MV-4-11 (cell line): ENCODE data around the gene TIMP3.
A peak's percentile ranks its signal among the peaks of the same experiment; 100 is the strongest.

Experiments used
- DNase-seq: peaks from one replicate; lab custom pipeline; 2025; lab: John Stamatoyannopoulos, UW

Gene TIMP3

DNA sequence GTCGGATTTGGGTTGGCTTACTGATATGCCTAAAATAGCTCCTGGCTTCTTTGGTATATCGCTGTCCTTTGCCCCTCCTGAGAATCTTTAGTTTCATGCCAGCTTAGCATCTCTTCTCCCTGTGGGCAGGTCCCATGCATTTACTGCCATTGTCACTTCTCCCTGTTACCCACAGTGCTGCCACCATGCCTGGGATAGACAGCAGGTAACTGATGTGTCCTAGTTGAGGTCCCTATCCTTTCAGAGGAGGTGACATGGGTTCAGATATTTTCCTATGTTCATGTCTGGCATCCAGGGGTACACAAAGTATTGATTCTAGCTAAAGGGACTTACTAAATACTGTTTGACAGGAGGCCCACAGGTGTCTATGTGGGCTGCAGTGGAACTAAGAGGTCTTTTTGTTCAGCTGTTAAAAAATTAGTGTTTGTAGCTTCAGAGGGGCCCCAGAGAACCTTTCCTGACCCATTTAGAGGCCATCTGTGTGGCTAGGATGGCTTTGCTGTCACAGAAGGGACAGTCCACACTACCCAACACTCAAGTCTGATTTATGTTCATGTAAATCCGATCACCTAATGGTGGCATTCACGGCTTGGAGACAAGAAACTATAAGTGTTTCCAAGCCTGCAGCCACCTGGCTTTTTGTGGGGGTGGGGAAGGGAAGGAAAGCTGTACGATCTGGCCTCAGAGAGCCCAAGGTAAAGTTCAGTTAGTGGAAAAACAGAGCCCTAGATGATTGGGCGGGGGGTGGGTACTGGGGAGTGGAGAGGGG lies 8.5 kb downstream of the TIMP3 start:
- no peak for DNase-seq

DNA sequence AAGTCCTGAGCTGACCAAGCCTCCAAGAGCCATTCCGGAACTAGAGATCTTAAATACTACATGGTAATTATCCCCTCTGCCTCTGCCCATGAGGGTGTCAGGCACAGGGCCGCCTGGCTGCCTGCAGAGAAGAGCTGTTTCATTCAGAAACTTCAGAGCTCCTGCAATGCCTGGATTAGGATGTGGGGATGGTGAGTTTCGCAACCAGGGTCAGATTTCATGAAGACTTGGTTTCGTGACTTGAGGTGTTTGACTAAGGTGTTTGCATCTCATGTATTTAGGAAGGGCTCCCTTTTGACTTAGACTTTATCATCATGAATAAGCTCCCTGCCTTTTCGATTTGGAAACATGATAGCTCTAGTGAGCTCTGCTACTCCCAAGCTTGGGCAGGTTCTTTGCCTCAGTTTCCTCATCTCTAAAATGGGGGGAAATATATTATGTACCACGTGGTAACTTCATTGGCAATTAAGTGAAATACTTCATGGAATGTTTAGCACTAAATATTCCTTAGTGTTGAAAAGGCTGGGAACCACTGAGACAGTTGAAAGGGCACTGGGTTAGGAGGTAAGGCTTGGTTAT lies 9.1 kb downstream of the TIMP3 start:
- DNase-seq = no peak

DNA sequence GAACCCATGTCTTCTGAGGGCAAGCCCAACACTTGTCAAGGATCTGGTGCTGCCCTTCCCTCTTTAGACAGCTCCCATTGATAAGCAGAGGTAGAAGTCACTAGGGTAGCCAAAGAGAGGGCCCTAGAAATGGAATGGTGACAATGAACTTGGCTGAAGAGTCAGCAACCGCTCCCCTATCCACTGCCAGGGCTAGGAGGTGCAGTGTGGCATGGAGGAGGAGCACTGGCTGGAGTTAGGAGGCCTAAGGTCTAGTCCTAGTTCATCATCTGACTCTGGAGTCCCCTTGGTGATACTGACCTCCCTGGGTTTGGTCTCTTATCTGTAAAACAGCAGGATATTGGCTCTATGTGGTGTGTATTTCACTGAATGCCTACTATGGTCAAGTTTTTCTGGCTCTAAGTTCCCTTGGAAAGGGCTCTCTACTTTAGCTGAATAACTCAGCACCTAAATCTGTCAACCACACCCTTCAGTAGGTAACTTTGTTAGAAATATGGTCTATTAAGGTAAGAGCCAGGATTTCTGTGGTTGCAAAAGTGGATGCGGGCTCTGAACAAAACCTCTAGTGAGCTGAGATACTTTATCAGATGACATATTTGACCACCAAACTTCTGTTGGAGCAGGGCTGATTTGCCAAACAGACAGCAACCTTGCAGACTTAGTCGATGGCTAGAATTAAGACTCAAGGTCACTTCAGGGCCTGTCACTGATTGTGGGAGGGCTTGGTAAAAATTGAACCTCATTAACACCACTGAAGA lies 10.5 kb downstream of the TIMP3 start:
- no peak for DNase-seq

DNA sequence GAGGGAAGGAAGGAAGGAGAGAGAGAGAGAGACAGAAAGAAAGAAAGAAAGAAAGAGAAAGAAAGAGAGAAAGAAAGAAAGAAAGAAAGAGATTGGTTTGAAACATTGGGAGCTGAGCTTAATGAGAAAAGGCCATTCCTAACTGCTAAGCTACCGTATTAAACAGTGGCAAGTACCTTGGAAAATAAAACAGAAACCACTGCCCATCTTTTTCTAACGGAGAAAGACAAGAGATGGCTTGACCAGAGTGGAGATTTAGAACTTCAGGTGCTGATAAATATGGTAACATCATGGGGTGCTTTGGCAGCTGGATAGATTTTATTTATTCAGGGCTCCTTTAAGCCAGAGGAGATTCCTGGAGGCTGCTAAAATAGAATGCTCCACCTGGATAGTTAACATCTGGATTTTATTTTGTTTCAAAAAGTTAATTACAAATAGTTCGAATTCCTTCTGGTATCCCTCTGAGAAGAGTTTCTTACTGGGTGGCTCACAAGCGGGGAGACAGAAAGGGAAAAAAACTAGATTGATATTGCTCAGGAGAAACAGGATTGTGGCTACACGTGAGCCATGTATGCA lies 12.9 kb downstream of the TIMP3 start:
- DNase-seq = no peak

DNA sequence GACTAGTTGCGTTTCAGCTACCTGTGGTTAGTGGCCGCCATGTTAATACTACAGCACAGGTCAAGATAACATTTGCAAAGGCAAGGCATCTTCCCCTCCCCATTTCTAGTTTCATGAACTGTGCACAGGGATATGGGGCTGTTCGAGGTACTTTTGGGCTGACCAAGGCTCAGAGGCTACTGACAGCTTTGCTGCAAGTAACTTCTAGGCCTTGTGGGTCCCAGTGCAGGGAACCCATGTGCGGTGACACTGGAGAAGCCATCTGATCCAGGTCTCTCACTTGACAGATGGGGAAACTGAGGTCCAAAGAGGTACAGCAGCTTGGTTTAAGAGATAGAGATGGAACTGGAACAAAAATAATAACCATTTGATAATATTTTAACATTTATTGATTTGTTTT lies 13.6 kb downstream of the TIMP3 start:
- no peak for DNase-seq

DNA sequence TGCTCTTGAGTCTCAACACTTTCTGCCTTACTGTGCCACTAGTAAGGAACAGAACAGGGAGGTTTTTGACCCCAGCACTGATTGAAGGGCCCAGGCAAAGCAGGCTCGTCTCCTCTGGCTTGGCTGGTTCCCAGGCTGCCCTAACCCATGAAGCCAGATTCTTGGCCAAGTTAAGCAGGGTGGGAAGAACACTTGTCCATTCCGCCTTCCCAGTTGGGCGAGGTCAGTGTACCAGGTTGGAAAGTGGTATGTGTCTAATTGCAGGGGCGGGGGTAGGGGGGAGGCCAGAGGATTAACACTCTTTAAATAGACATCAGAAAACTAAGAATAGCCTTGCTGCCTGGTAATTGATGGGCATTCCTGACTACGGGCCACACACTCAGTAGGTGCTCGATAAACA lies 14.4 kb downstream of the TIMP3 start:
- no peak for DNase-seq

DNA sequence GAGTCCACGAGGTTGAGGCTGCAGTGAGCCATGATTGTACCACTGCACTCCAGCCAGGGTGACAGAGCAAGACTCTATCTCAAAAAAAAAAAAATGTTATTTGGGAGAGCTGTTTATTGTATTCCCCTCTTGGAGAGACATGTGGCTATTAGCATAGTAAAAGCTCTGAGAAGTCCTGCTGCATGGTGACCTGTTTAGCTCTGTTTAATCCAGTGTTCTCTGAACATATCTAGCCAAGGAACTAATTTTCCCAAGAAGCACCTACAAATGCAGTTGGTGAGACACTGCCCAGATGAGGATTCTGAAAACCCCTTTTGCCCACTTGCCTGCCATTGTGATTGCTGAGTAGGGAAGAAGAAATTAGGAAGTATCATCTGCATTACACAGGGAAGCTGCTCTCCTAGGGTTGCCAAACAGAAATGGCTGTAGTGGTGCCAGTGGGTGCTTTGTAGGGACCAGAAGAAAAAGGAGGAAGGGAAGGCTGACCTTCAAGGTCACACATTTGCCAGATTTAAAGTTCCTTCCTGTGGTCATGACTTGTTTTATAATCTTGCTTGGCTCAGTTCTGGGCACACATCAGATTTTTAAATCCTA lies 15.7 kb downstream of the TIMP3 start:
- DNase-seq = peak; percentile 19

DNA sequence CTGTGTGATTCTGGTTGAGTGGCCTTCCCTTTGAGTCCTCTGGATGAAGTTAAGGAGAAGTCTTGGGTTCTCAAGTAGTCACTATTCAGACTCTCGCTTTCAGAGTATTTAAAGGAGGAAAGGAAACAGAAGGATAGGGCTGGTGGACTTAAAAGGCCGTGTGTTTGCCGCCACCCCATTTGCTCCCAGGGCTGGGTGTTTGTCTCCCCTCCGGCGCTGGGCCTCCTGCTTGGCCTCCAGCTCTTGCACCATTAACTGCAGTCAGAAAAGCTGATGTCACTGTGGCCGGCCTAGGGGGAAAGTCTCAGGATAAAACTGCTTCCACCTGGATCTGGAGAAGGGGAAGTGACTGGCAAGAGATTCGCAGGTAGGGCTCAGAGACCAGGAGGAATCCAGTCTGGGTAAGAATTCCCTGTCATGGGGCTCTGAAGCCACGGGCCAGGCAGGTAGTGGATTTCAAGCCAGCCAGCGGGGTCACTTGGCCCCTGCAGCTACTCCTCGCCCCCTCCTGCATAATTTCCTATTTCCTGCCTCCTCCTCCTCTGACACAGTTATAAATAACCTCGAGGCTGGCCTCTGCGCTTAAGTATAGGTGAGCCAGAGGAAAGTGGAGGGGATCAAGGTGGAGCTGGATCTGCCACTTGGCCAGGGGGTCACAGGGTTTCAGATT lies 17.1 kb downstream of the TIMP3 start:
- no peak for DNase-seq

DNA sequence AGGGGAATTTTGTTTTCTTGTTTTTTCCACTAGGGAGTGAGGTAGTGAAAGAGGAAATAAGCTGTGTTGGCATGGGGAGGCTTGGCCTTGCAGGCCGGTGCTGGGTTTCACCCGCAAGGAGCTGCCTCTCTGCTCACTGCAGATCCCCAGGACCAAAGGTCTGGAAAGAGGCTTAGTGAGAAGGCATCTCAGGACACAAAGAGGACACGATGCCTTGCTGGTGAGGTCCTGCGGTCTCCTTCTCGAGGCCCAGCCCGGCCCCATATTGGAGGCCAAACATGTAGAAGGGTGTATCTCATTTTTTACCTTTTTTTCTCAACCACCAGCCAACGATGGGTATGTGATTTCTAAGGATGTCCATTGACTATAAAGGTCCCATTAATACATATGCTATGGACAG lies 17.6 kb downstream of the TIMP3 start:
- DNase-seq = no peak

DNA sequence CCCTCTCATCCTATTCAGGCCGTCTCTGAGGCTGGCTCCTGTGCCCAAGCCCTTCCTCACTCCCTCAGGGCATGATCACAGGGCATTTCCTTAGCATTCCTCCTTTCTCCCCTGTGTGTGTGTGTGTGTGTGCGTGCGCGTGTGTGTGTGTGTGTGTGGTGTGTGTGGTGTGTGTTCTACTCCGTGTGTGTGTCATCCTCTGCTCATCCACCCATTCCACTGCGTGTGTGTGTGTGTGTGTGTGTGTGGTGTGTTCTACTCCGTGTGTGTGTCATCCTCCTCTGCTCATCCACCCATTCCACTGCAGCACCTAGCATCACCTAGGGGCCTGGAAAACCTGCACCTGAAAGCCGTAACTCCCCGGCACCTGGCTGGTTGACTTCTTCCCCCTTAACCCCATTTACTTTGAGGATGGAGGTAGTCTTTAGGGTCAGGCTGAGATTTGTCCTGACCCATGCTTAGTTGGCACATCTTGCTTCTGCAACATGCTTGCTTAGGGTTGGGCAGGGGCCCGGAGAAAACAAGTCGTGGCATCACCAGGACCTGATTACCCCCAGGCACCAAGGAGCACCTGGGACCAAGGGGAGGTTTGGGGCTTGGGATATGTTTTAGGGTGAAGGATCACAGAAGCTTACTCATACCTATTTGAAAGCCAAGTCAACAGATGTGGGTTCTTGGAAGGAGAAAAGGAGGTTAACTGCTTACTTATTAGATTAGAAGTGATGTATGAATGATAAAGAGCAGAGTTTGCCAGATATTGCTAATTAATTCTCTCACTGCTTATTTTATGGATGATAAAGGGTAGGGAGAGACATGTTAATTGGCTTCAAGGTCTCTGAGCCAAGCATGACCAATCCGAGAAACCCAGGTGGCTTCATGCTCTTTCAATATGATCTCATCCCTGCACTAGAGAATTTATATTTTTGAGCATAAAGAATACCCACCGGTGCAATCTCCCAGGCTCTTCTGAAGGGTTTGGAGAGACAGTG lies 18.9 kb downstream of the TIMP3 start:
- no peak for DNase-seq

DNA sequence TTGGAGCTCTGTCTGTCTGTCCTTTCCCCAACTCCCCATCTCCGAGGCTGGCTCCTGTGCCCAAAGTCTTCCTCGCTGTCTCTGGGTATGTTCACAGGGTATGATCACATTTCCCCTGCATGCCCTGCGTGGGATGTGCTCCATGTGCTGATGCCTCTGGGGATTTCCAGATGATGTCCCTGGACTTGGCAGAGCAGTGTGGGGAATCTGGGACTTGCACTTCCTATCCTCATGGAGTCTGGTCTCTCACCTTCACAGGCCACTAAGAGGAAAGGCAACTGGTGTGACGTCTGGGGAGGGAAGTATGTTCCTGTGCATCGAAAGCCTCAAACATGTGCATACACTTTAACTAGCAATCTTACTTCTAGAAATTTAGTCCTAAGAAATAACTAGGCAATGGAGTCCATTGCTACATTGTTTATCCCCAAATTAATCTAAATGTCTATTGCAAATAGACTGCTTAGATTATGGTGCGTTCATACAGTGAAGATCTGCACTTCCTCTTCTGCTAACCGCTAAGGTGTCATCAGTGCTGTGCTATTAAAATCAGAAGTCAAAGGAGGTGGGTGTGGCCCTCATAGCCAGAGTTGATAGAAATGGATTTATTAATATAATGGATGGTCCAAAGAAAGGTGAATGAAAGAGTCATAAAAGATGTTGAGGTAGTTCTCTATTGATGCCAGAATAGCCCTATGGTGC lies 20.8 kb downstream of the TIMP3 start:
- DNase-seq = no peak

DNA sequence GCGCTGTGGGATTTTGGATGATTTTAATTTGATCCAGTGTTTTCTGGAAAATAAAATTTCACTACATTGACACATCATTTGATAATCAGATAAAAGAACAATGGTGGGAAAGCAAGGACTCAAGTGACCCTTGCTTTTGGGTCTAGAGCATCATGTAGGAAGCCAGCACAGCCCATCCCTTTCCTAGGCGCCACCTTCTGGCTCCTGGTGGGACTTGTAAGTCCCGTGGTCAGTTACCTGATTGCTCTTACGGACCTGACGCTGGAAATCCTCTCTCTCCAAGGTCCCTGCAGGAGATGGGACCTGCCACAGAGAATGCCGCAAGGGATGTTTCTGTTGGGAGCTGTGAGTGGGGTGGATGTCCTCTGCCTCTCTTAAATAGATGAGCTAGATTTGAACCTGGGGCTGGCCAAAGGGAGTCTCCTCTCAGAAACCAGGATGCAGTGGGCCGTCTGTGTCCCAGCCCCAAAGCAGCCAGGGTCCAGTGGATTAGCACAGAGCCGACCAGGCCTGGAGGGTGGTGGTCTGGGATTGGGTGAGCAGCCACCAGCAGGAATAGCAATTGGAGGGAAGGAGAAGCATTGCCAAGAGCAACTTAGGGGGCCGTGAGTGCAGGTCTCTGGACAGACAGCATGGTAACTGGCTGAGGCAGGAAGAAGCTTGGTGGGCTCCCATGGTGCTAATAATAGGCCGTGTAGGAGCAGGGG lies 21.7 kb downstream of the TIMP3 start:
- no peak for DNase-seq

DNA sequence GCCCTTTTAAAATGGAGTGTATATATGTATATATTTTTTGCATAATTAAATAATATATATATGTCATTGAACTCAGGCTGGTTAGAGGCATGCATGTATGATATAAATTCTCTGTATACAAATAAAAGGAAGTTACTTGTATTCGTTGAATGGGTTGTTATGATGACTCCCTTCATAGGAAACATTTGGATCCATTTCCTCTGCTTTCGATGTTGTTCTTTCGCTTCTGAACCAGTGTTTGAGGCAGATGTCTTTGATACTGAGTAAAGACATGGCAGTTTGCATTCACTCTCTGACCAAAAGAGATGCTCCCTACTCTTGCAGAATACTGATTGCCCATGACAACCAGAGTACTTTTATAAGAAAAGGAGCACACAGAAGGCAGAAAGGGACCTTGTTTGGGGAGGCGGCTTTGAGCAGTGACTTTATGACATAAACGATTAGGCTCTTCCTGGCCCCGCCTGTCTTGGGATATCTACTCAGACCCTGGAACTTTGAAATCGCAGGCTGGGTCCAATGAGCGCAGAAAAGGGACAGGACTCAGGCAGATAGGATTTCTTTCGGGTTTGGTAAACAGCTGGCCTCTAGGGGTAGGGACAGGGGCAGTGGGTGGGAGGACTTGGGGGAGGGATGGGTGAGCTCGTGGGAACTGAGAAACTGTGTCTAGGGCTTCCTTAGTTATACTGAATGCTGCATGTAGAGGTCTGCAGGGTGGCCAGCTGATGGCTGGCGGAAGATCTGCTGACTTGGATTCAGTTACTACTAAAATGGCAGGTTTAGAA lies 23.2 kb downstream of the TIMP3 start:
- DNase-seq = no peak

DNA sequence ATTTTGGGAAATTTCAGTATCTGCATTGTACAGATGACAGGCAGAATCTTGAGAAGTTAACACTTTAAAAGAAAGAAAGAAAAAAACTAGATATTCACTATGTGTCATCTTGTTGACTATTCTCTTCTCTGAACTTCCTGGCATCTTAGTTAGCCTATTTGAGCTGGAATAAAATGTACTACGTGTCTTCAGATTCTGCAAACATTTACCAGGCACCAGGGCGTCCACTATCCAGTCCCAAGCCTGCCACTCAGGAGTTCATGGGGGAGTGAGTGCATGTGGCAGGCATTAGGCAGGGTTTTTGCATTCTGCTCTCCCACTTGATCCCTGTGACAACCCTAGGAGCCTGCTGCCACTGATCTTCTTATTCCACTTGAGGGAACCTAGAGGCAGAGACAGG lies 25.0 kb downstream of the TIMP3 start:
- no peak for DNase-seq

DNA sequence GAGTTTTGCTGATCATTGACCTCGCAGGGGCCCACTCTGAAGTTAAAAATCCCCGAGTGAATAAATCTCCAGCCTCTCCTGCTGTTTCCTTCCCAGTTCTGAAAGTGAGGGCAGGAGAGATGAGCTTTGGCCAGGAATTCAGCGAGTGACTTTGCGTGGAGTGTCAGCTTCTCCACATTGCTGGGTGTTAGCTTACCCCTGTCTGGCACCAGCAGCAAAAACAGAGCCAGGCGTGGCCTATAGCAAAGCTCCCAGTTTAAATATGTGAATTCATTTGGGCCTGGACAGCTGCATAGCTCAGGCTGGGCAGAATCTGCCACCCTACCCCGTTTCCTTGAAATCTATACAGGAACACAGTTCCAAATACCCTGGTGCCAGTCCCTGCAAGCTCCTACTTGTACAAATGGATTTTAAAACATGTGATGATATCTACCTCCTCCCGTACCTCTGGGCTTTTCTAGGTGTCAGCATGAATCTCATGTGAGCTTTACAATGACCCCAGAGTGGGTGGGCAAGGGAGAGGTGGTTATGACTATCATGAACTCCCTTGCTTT lies 25.6 kb downstream of the TIMP3 start:
- DNase-seq = no peak

DNA sequence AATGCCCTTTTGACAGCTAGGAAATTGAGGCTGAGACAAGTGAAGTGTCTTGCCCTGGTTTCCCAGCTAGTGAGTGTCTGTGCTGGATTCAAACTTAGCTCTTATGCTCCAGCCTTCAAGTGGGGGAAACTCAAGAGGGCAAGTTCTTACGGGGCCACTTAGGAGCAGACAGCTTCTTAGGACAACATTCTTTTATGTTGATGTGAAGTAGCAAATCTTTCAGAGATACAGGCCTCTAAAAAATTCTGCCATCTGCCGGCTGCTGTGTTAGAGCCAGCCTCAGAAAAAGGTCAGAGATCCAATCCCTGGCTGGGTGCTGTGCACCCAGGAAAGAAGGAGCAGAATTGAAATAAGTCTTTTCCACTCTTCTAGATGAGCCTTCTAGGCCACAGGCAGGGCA lies 26.6 kb downstream of the TIMP3 start:
- DNase-seq = no peak

DNA sequence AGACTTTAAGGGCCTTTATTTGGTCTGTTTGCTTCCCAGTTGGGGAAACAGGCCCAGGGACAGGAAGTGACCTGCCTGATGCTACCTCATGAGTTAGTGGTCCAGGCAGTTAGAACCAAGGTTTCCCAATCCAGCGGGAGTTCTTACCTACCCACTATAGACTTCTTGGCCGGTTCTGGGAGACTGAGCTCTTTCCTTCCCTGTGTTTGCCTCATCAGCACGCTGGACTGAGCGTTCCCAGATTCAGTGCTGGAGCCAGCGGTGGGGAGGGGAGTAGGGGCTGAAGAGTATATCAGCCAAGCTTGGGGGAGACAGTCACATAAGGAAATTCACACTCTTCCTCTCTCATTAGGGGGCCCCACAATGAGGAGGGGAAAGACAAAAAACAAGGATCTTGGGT lies 27.1 kb downstream of the TIMP3 start:
- DNase-seq = no peak

DNA sequence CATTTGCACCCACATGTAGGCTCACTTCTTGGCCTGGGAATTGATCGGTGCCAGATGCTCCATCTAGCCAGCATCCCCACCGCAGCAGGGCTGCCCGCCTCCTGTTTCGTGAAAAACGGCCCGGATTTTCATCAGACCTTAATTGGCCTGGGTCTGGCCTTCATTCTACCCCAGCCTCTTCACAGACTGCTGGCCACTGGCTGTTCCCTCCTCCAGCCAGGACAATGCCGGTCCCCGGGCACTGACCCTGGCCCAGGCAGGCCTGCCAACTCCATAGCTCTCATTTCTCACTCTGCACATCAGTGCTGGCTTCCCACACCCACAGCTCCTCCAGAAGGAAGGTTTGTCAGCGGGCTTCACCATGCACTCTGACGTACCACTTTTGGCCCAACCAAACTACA lies 27.9 kb downstream of the TIMP3 start:
- no peak for DNase-seq
